ENCODE measurements around the gene PSMB5.

PSMB5 gene

GRCh38 chr14:22979748-22980392 is 54.8 kb downstream of the PSMB5 start:
- Histone ChIP-seq H3K9me3 (ENCODE audit: low read depth, low read length) (no peaks in the 10 kb centered on the region), H3K27ac (peak overlapping the region; percentile 69), H3K9ac (ENCODE audit: insufficient read length) (peak overlapping the region; percentile 58), H3K4me3 (peak overlapping the region; percentile 83), H3K36me3 (ENCODE audit: insufficient read depth, low read length) (peaks cover 26% of the 10 kb centered on the region)
- TF ChIP-seq POLR2AphosphoS5 (IDR thresholded peaks at IDR 0.05; ENCODE audit: borderline replicate concordance, low read depth, low read length) (no peak), EZH2 (IDR thresholded peaks at IDR 0.05) (no peak), FOXP2 (optimal IDR thresholded peaks at IDR 0.05; ENCODE audit: control extremely low read depth, extremely low read length, insufficient read depth) (no peak)
- DNase-seq (ENCODE audit: low read depth, low spot score): no peak

GRCh38 chr14:22978981-22979671 is 55.6 kb downstream of the PSMB5 start:
- Histone ChIP-seq H3K9ac (ENCODE audit: insufficient read length) (peak overlapping the region; percentile 58), H3K9me3 (ENCODE audit: low read depth, low read length) (no peaks in the 10 kb centered on the region), H3K4me3 (peak overlapping the region; percentile 83), H3K27ac (peak overlapping the region; percentile 69), H3K36me3 (ENCODE audit: insufficient read depth, low read length) (peaks cover 33% of the 10 kb centered on the region)
- TF ChIP-seq EZH2 (IDR thresholded peaks at IDR 0.05) (no peak), FOXP2 (optimal IDR thresholded peaks at IDR 0.05; ENCODE audit: control extremely low read depth, extremely low read length, insufficient read depth) (no peak), POLR2AphosphoS5 (IDR thresholded peaks at IDR 0.05; ENCODE audit: borderline replicate concordance, low read depth, low read length) (no peak)
- no peak for DNase-seq (ENCODE audit: low read depth, low spot score)

GRCh38 chr14:22978487-22978837 is 56.2 kb downstream of the PSMB5 start:
- no peaks in the 10 kb centered on the region for H3K9me3 ChIP-seq (ENCODE audit: low read depth, low read length)
- H3K36me3 ChIP-seq (ENCODE audit: insufficient read depth, low read length): peaks cover 40% of the 10 kb centered on the region
- TF ChIP-seq EZH2 (IDR thresholded peaks at IDR 0.05) (no peak), FOXP2 (optimal IDR thresholded peaks at IDR 0.05; ENCODE audit: control extremely low read depth, extremely low read length, insufficient read depth) (no peak), POLR2AphosphoS5 (IDR thresholded peaks at IDR 0.05; ENCODE audit: borderline replicate concordance, low read depth, low read length) (no peak)
- peak overlapping the region; percentile 69 for H3K27ac ChIP-seq
- no peak overlapping the region for H3K9ac ChIP-seq (ENCODE audit: insufficient read length)
- no peak for DNase-seq (ENCODE audit: low read depth, low spot score)
- peak overlapping the region; percentile 83 for H3K4me3 ChIP-seq

GRCh38 chr14:22977684-22978486 is 56.8 kb downstream of the PSMB5 start:
- Histone ChIP-seq H3K36me3 (ENCODE audit: insufficient read depth, low read length) (peaks cover 46% of the 10 kb centered on the region), H3K27ac (peak overlapping the region; percentile 90), H3K9ac (ENCODE audit: insufficient read length) (peak overlapping the region; percentile 71), H3K9me3 (ENCODE audit: low read depth, low read length) (no peaks in the 10 kb centered on the region), H3K4me3 (peak overlapping the region; percentile 83)
- TF ChIP-seq EZH2 (IDR thresholded peaks at IDR 0.05) (no peak), FOXP2 (optimal IDR thresholded peaks at IDR 0.05; ENCODE audit: control extremely low read depth, extremely low read length, insufficient read depth) (no peak), POLR2AphosphoS5 (IDR thresholded peaks at IDR 0.05; ENCODE audit: borderline replicate concordance, low read depth, low read length) (no peak)
- DNase-seq (ENCODE audit: low read depth, low spot score): no peak

GRCh38 chr14:22977434-22977683 is 57.3 kb downstream of the PSMB5 start:
- TF ChIP-seq FOXP2 (optimal IDR thresholded peaks at IDR 0.05; ENCODE audit: control extremely low read depth, extremely low read length, insufficient read depth) (no peak), EZH2 (IDR thresholded peaks at IDR 0.05) (no peak), POLR2AphosphoS5 (IDR thresholded peaks at IDR 0.05; ENCODE audit: borderline replicate concordance, low read depth, low read length) (no peak)
- Histone ChIP-seq H3K4me3 (peak overlapping the region; percentile 62), H3K27ac (peak overlapping the region; percentile 90), H3K9me3 (ENCODE audit: low read depth, low read length) (no peaks in the 10 kb centered on the region), H3K9ac (ENCODE audit: insufficient read length) (peak overlapping the region; percentile 71), H3K36me3 (ENCODE audit: insufficient read depth, low read length) (peaks cover 51% of the 10 kb centered on the region)
- no peak for DNase-seq (ENCODE audit: low read depth, low spot score)

GRCh38 chr14:22976620-22977433 is 57.9 kb downstream of the PSMB5 start:
- Histone ChIP-seq H3K9ac (ENCODE audit: insufficient read length) (peak overlapping the region; percentile 71), H3K36me3 (ENCODE audit: insufficient read depth, low read length) (peaks cover 56% of the 10 kb centered on the region), H3K27ac (peak overlapping the region; percentile 90), H3K9me3 (ENCODE audit: low read depth, low read length) (no peaks in the 10 kb centered on the region), H3K4me3 (peak overlapping the region; percentile 62)
- DNase-seq (ENCODE audit: low read depth, low spot score): no peak
- TF ChIP-seq FOXP2 (optimal IDR thresholded peaks at IDR 0.05; ENCODE audit: control extremely low read depth, extremely low read length, insufficient read depth) (no peak), POLR2AphosphoS5 (IDR thresholded peaks at IDR 0.05; ENCODE audit: borderline replicate concordance, low read depth, low read length) (no peak), EZH2 (IDR thresholded peaks at IDR 0.05) (no peak)
